GM18511 (cell line): ENCODE measurements around the gene FXYD4.

Experiments
- ATAC-seq: cut with Tn5 transposase; IDR thresholded peaks from one replicate; pipeline ENCODE4 v1.9.1; 2021; ENCODE audit warnings: mild to moderate bottlenecking, moderate library complexity; ENCODE audit not compliant: unreplicated experiment

The FXYD4 gene

GRCh38 chr10:43343126-43343525, 28.3 kb upstream of the FXYD4 start:
- no peak for ATAC-seq

- ATAC-seq: no peak
These were observed 27.4 kb upstream of the FXYD4 start for GRCh38 chr10:43344051-43344450.

- no peak for ATAC-seq
These were observed 23.4 kb upstream of the FXYD4 start for GRCh38 chr10:43347997-43348396.

GRCh38 chr10:43348511-43349312, 22.7 kb upstream of the FXYD4 start:
- ATAC-seq: peak; percentile 100

- no peak for ATAC-seq
These were observed 21.3 kb upstream of the FXYD4 start for GRCh38 chr10:43350156-43350555.

GRCh38 chr10:43350686-43351085, 20.8 kb upstream of the FXYD4 start:
- no peak for ATAC-seq

- ATAC-seq: no peak
These were observed 20.1 kb upstream of the FXYD4 start for GRCh38 chr10:43351301-43351700.

- ATAC-seq: no peak
These were observed 18.5 kb upstream of the FXYD4 start for GRCh38 chr10:43352951-43353350.

GRCh38 chr10:43353495-43354329, 17.7 kb upstream of the FXYD4 start:
- no peak for ATAC-seq

GRCh38 chr10:43354330-43354635, 17.2 kb upstream of the FXYD4 start:
- no peak for ATAC-seq

- no peak for ATAC-seq
These were observed 16.5 kb upstream of the FXYD4 start for GRCh38 chr10:43354879-43355380.

GRCh38 chr10:43355749-43356371, 15.6 kb upstream of the FXYD4 start:
- no peak for ATAC-seq

GRCh38 chr10:43360086-43360485, 11.3 kb upstream of the FXYD4 start:
- ATAC-seq: no peak

GRCh38 chr10:43361547-43362190, 9.8 kb upstream of the FXYD4 start:
- peak; percentile 6 for ATAC-seq

- ATAC-seq: peak; percentile 97
These were observed 9.1 kb upstream of the FXYD4 start for GRCh38 chr10:43362191-43362839.

- ATAC-seq: no peak
These were observed 6.4 kb upstream of the FXYD4 start for GRCh38 chr10:43365001-43365400.

- no peak for ATAC-seq
These were observed 1.5 kb upstream of the FXYD4 start for GRCh38 chr10:43369921-43370320.

- no peak for ATAC-seq
These were observed 693 bp upstream of the FXYD4 start for GRCh38 chr10:43370671-43371215.

- no peak for ATAC-seq
These were observed 1.4 kb downstream of the FXYD4 start for GRCh38 chr10:43372765-43373361.

- ATAC-seq: no peak
These were observed 2.0 kb downstream of the FXYD4 start for GRCh38 chr10:43373461-43373860.
